PFSK-1 (cell line): Measurements from ENCODE around the gene NOL6.

Experiments used
- POLR2AphosphoS5 ChIP-seq: IDR thresholded peaks from 2 replicates; pipeline ENCODE4 v1.6.1; 2012; ENCODE audit warnings: low read depth, mild to moderate bottlenecking, control low read depth, low read length, moderate library complexity
- SIN3A ChIP-seq: IDR thresholded peaks from 2 replicates; pipeline ENCODE4 v1.6.1; 2012; ENCODE audit warnings: mild to moderate bottlenecking, low read length, moderate library complexity, borderline replicate concordance; ENCODE audit not compliant: insufficient read depth
- TAF1 ChIP-seq: IDR thresholded peaks from 2 replicates; pipeline ENCODE4 v1.6.1; 2012; ENCODE audit warnings: low read length, control low read depth, borderline replicate concordance; ENCODE audit not compliant: insufficient read depth
- TF ChIP-seq, protein P1 (sequence below), 2 experiments: IDR thresholded peaks; 2 replicates each; pipeline versions ENCODE4 v1.6.1 to v1.8.0; 2011 to 2012; ENCODE audit warnings: low read depth in 2 of 2, low read length in 2 of 2, control low read depth in 1 of 2, inconsistent platforms in 1 of 2, mild to moderate bottlenecking in 1 of 2, moderate library complexity in 1 of 2; ENCODE audit not compliant: insufficient read depth in 1 of 2

DNA sequence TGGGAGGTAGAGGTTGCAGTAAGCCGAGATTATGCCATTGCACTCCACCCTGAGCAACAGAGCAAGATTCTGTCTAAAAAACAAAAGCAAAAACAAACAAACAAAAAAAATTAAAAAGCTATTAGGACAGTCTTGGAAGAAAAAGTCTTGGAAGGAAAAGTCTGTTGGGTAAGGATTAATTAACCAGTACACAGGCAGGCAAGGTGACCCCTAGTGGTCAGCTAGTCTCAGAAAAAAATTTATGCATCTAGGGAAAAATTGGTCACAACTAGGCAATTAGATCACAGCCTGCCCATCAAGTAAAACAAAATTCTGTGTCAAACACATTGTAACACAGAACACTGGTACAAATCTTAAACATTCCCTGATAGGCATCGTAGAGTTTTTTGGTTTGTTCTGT is 43.6 kb upstream of the NOL6 start:
- TF ChIP-seq TAF1 (no peak), SIN3A (no peak), POLR2AphosphoS5 (no peak)
- TF ChIP-seq, protein P1, sequence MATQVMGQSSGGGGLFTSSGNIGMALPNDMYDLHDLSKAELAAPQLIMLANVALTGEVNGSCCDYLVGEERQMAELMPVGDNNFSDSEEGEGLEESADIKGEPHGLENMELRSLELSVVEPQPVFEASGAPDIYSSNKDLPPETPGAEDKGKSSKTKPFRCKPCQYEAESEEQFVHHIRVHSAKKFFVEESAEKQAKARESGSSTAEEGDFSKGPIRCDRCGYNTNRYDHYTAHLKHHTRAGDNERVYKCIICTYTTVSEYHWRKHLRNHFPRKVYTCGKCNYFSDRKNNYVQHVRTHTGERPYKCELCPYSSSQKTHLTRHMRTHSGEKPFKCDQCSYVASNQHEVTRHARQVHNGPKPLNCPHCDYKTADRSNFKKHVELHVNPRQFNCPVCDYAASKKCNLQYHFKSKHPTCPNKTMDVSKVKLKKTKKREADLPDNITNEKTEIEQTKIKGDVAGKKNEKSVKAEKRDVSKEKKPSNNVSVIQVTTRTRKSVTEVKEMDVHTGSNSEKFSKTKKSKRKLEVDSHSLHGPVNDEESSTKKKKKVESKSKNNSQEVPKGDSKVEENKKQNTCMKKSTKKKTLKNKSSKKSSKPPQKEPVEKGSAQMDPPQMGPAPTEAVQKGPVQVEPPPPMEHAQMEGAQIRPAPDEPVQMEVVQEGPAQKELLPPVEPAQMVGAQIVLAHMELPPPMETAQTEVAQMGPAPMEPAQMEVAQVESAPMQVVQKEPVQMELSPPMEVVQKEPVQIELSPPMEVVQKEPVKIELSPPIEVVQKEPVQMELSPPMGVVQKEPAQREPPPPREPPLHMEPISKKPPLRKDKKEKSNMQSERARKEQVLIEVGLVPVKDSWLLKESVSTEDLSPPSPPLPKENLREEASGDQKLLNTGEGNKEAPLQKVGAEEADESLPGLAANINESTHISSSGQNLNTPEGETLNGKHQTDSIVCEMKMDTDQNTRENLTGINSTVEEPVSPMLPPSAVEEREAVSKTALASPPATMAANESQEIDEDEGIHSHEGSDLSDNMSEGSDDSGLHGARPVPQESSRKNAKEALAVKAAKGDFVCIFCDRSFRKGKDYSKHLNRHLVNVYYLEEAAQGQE (IDR thresholded peaks at IDR 0.05; ENCODE audit: insufficient read depth in 1 of 2, low read depth in 2 of 2, low read length in 2 of 2) = no peak
